Uterus (tissue), 2 donors: ENCODE results near the gene TMPRSS4.

ENCODE experiments used
- CTCF ChIP-seq, 4 experiments: fragments of 200-600 bp in 2 of 4; fragments of 450-650 bp in 2 of 4; sonication (generic) in 2 of 4; IDR thresholded peaks; one replicate each; pipeline ENCODE4 v1.5.1; 2016 to 2019; ENCODE audit warnings: antibody characterized with exemption in 4 of 4, mild to moderate bottlenecking in 2 of 4, moderate library complexity in 1 of 4
- POLR2A ChIP-seq, 2 donors: fragments of 450-650 bp; IDR thresholded peaks; one replicate each; pipeline ENCODE4 v1.6.1; 2016; ENCODE audit warnings: antibody characterized with exemption in 2 of 2, mild to moderate bottlenecking in 1 of 2, moderate library complexity in 1 of 2

GRCh38 chr11:118166641-118167040 lies 89.8 kb downstream of the TMPRSS4 start:
- no peak for TF ChIP-seq CTCF (IDR thresholded peaks at IDR 0.05)
- TF ChIP-seq POLR2A (IDR thresholded peaks at IDR 0.05) = no peak
